Stimulated activated naive CD8-positive, alpha-beta T cell treated with anti-CD3 and anti-CD28 coated beads, Interleukin-15, Interleukin-2, amounts not matched to agents 100 U/mL and 50 U/mL, for 24 hours (primary cell): ENCODE data around the gene MYBPC1.
"Not testable (repeated sequence)": the region's sequence is repeated elsewhere in the genome, so short reads cannot be mapped to it uniquely, and the experiment has no call there.

Source experiments
- ATAC-seq: fragments of 150-1000 bp; cut with Tn5 transposase; one replicate; pipeline ENCODE4 v1.10.0; 2021
- DNase-seq: peaks from one replicate; pipeline ENCODE4 v3.0.0; 2021

MYBPC1 gene

GRCh38 chr12:101653503-101653902, 58.7 kb downstream of the MYBPC1 start:
- no peak for ATAC-seq
- DNase-seq, result no peak

DNA sequence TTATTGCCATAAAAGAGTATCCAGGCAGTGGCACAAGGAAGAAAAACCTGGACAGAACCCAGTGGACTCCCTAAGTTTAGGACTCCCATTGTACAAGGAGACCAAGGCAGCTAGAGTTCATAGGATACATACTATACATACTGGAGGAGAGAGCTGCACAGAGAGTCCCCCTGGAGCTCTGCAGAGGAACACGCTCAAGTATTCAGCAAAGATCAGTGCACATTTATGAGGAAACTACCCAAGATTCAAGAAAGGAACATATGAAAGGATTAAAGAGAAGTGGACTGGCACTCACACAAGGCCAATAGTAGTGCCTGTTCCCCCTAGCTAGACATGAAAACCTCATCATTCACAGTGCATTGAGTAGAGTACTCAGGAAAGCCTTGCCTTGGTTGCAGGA, 59.7 kb downstream of the MYBPC1 start:
- DNase-seq (no peak), ATAC-seq (no peak)

DNA sequence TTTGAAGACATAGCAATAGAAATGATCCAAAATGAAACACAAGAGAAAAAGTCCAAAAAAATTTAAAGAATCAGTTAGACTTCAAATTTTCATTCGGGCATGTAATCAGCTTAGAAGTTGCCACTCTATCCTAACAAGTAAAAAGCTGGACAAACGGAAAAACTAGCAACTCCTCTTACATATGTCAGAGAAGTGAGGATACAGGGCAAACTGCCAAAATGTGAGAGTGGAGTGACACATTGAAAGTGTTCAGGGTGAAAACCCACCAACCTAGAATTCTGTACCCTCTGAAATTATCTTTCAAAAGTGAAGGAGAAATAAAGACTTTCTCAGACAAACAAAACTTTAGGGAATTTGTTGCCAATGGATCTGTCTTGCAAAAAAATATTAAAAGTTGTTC, 60.6 kb downstream of the MYBPC1 start:
- ATAC-seq (no peak), DNase-seq (no peak)

- ATAC-seq, DNase-seq: not testable (repeated sequence)
Measured at GRCh38 chr12:101660662-101661061, 65.9 kb downstream of the MYBPC1 start.

DNA sequence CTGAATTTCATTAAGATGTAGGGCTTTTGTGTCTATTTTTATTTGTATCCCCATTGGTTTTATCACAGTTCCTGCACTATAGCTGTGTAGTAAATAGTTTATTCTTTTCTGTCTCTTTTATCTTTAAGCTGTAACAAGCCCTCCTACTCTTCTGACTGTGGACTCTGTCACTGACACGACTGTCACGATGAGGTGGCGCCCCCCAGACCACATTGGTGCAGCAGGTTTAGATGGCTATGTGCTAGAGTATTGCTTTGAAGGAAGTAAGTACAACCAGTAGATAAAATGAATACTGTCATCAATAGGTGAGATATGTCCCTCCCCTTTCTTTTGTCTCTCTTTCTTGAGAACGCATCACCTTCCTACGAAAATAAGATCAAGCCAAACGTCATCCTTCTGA, 68.5 kb downstream of the MYBPC1 start:
- DNase-seq, result no peak

DNA sequence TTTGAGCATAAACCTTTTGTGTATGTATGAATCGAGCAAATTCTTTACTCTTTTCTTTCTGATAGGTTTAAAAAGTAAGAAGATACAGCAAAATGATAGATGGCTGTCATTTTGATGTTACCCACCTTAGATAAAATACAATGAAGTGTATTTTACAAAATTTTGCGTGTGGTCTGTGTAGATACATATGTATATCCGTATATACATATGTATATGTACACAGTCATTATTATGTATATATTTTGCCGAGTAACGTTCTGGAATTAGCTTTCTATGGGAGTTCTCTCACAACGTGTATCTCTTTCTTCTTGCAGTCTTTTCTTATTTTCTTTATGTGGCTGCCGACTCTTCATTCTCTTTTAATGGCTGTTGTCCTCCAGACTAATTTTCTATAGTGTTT, 70.2 kb downstream of the MYBPC1 start:
- DNase-seq (no peak), ATAC-seq (no peak)

More for the DNA sequence above, 68.5 kb downstream of the MYBPC1 start:
- no peak for ATAC-seq

GRCh38 chr12:101666052-101666728, 71.4 kb downstream of the MYBPC1 start:
- DNase-seq (no peak), ATAC-seq (no peak)

DNA sequence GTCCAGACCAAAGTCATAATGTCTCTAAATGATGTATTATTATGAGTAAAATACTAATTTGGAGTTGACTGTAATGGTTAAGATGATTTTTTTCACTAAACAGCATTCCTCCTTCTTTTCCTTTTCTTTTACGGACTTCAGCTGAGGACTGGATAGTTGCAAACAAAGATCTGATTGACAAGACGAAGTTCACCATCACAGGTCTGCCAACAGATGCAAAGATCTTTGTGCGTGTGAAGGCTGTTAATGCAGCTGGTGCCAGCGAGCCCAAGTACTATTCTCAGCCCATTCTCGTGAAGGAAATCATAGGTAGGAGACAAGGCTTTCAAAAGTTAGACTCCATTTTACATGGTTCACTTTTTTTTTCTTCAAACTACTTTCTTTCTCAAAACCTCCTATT, 72.8 kb downstream of the MYBPC1 start:
- ATAC-seq (no peak), DNase-seq (no peak)

DNA sequence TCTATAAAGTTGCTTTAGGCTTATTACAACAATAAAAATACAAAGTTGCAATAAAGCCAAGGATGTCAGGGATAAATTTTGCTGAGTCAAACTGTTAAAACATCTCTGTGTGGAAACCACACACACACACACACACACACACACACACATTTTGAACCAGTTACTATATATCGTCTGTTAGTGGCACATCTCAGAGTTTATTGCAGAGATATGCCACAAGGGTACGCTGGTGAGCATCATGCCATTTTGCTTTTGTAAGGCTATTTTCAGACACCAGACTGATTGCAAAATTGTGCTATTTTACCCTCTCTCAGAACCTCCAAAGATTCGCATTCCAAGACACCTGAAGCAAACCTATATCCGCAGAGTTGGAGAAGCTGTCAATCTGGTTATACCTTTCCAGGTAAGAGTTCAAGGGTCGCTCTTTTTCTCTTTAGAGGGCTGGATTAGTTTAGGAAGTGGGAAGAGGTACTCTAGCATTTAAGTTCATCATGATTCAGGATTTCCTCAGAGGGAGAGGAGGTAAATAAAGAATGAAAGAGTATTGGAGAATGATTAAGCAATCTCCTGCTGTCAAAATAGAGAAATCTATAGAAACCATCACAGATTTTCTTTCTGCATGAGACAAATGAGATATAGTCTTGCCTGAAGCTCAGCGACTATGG, 75.4 kb downstream of the MYBPC1 start:
- peak; percentile 13 for DNase-seq
- ATAC-seq, result peak; percentile 50

DNA sequence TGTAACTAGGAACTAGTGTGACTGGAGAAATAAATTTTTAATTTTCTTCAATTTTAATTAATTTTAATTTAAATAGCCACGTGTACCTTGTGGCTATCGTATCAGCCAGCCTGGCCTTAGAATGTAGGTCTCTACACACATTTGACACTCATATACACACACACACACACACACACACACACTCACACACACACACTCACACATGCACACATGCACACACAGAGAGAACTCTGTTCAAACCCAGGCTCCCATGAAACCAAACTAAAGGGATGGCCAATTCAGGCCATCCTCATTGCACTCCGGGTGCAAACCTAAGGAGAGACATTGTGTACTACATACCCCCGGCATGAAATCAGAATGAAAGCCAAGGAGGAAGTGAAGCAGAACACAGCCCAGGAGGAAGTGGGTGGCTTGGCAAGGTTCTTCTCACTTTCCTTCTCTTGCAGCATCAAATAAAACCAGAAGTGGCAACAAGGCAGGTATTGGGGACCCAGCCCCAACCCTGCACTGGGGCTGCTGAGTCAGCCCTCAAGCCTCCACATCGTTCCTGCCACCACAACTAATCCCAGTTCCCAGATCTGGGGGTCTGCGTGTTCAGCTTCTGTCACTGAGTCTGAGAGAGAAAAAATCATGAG, 76.5 kb downstream of the MYBPC1 start:
- peak; percentile 79 for ATAC-seq
- DNase-seq, result peak; percentile 17

DNA sequence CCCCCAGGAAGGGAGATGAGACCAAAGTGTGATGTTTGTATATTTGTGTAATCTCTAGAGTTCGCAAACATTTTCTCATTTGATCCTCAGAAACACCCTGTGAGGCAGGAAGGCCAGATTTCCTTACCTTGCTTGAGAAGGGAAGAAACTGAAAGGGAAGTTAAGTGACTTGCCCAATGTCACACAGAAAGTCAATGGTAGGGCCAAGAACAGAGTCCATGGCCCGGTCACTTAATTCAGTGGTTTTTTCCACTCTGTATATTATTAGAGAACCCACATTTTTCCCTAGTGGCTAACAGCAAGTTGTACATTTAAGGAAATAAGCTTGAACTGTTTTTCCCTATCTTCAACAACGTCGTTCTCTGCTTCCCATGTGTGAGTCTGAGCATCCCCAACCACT, 77.1 kb downstream of the MYBPC1 start:
- ATAC-seq, result no peak
- no peak for DNase-seq

DNA sequence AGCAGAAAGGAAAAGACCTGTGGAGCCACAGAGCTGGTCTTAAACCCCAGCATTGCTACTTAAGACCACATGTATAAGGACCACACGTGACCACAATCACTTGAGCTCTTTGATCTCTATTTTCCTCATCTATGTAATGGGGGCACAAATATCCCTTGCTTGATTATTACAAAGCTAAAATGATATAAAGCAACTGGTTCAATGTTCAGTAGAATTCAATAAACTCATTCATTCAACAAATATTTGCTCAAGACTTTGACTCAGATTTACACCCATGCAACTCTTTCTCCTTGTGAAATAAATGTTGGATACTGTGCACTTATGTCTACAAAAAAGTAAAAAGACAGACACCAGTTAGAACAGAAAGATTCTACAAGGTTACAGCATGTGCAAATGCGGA, 80.8 kb downstream of the MYBPC1 start:
- ATAC-seq, result no peak
- DNase-seq, result no peak

- not testable (repeated sequence) for DNase-seq, ATAC-seq
Measured at GRCh38 chr12:101676497-101676896, 81.7 kb downstream of the MYBPC1 start.

- no peak for ATAC-seq
- no peak for DNase-seq
Measured at GRCh38 chr12:101678081-101678480, 83.3 kb downstream of the MYBPC1 start.

DNA sequence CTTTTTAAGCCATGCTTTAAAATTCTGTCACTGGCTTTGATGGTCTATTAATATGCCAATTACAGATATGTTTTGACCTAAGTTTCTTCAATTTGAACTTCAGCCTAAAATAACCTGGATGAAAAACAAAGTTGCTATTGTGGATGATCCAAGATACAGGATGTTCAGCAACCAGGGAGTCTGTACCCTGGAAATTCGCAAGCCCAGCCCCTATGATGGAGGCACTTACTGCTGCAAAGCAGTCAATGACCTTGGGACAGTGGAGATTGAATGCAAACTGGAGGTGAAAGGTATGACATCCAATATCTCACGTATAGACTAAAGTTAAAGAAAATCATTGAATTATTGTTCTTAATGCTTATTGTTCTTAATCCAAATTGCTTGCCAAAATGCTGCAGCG, 85.5 kb downstream of the MYBPC1 start:
- ATAC-seq, result no peak
- DNase-seq, result no peak

GRCh38 chr12:101680647-101681046, 85.9 kb downstream of the MYBPC1 start:
- DNase-seq (no peak), ATAC-seq (no peak)

- not testable (repeated sequence) for ATAC-seq, DNase-seq
Measured at GRCh38 chr12:101681627-101682026, 86.9 kb downstream of the MYBPC1 start.

DNA sequence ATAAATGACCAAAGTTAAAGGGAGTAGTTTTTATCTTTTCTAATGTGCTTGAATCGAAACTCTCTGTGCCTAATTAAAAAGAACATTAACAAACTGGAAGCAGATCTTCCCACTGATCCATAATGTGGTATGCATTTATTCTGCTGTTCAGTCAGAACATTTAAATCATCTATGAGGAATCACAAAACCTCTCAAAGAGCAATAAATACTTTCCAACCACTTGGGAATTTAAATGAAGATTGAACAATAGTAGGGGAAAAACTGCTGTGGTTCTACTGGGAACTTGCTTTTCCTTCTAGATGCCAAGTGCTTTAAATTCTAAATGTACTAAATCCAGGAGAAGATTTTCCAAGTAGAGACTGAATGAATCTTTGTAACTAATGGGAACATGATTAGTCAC, 90.3 kb downstream of the MYBPC1 start:
- DNase-seq, result no peak
- no peak for ATAC-seq

- no peak for DNase-seq
- no peak for ATAC-seq
Measured at GRCh38 chr12:101686176-101686575, 91.4 kb downstream of the MYBPC1 start.

DNA sequence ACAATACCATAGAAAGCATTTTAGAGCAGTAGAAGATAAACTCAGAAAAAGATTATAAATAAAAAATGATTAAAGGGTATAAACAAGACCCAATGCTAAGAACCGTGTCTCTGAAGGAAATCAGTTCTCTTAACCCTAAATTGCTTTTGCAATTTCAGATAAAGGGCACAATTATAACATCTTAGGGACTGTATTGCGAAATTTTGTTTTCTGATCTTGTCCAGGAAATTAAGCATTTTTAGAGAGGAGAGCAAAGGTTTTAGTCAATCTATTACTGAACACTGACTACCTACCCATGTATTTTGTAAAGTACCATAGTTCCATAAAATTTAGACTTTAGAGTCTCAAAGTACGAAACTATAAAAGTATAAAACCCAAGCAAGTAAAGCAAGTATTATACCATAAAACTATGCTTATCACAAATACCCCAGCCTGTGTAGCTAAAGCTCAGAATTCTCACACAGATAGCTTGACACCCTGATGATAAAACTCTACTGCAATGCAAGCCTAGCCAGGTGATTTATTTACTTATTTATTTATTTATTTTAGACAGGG, 95.8 kb downstream of the MYBPC1 start:
- no peak for ATAC-seq
- DNase-seq, result no peak

DNA sequence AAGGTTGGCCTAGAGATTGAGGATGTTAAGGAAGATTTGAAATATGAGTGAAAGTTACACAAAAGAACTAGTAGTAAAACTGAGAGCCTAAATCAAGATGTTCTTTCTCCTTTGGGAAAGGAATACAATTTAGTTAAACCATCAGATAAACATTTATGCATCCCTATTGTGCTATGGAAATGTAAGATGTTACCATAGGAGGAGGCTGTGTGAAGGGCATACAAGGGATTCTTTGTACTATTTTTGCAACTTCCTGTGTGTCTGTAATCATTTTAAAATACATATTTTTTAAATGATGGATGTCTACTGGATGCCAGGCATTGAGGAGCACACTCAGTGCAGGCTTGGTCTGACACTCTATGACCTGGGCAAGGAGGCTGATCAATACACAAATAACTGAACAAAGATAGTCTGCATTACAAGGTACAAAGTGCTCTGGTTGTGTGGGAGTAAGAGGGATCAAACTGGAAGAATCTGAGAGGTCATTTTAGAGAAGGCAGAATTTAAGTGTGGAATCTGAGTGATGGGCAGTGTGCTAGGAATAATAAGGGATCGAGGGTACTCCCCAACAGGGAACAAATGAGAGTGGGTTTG, 96.8 kb downstream of the MYBPC1 start:
- ATAC-seq (no peak), DNase-seq (no peak)

DNA sequence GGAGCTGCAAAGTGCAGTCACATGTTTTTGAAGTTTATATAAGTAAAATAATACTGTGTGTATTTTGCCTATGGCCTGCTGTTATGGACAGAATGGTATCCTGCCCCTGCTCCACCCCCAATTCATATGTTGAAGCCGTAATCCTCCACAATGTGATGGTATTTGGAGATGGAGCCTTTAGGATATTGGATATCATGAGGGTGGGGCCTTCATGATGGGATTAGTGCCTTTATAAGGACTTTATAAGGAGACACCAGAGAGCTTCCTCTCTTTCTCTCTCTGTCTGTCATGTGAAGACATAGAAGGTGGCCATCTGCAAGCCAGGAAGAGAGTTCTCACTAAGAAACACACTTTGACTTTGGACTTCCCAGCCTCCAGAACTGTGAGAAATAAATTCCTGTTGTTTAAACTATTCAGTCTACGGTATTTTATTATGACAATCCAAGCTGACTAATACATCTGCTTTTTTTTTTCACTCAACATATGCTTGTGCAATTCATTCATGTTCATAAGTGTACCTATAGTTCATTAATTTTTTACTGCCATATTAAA, 99.6 kb downstream of the MYBPC1 start:
- DNase-seq, result no peak
- no peak for ATAC-seq

- DNase-seq, result no peak
- no peak for ATAC-seq
Measured at GRCh38 chr12:101694986-101695385, 100.2 kb downstream of the MYBPC1 start.
